Urinary bladder (tissue), 4 donors: ENCODE data around the gene TREX2. TPM values are rescaled to one million over a fixed set of nuclear protein-coding genes. Genes with fewer than 3 reads are reported as not detected.

Experiments
- DNase-seq: peaks from one replicate; pipeline ENCODE4 v3.0.0-alpha.2; 2015; ENCODE audit errors: extremely low spot score
- H3K27ac ChIP-seq: one replicate; pipeline ENCODE4 v1.5.1; 2013; ENCODE audit warnings: low read depth, mild to moderate bottlenecking, moderate library complexity
- H3K36me3 ChIP-seq: one replicate; pipeline ENCODE4 v1.6.1; 2013; ENCODE audit warnings: mild to moderate bottlenecking, moderate library complexity; ENCODE audit not compliant: insufficient read depth
- H3K4me1 ChIP-seq: one replicate; pipeline ENCODE4 v1.6.1; 2013; ENCODE audit warnings: mild to moderate bottlenecking, moderate library complexity; ENCODE audit not compliant: insufficient read depth
- H3K4me3 ChIP-seq: one replicate; pipeline ENCODE4 v1.5.1; 2013; ENCODE audit warnings: low read depth, low read length
- WGBS: extraction: QIAGEN DNeasy Blood & Tissue Kit; methylation state at CpG from one replicate; pipeline ENCODE4 v1.1.7; 2013; 5-methylcytosine and 5-hydroxymethylcytosine counted together
- polyA plus RNA-seq: library from polyadenylated mRNA; stranded (reverse); fragments of 200-250 nt; gene quantifications from one replicate; pipeline ENCODE4 v1.2.3, GENCODE V29; 2013
- total RNA-seq: library from RNA; depleted of rRNA; stranded (reverse); fragments of >200 nt; gene quantifications from one replicate; pipeline ENCODE4 v1.2.3, GENCODE V29; 2014
- donor health status: healthy with polysubstance abuse.
- donor health status: healthy.

TREX2 gene
- total and polyA plus RNA-seq, 2 donors: 0.21 to 0.49 TPM

DNA sequence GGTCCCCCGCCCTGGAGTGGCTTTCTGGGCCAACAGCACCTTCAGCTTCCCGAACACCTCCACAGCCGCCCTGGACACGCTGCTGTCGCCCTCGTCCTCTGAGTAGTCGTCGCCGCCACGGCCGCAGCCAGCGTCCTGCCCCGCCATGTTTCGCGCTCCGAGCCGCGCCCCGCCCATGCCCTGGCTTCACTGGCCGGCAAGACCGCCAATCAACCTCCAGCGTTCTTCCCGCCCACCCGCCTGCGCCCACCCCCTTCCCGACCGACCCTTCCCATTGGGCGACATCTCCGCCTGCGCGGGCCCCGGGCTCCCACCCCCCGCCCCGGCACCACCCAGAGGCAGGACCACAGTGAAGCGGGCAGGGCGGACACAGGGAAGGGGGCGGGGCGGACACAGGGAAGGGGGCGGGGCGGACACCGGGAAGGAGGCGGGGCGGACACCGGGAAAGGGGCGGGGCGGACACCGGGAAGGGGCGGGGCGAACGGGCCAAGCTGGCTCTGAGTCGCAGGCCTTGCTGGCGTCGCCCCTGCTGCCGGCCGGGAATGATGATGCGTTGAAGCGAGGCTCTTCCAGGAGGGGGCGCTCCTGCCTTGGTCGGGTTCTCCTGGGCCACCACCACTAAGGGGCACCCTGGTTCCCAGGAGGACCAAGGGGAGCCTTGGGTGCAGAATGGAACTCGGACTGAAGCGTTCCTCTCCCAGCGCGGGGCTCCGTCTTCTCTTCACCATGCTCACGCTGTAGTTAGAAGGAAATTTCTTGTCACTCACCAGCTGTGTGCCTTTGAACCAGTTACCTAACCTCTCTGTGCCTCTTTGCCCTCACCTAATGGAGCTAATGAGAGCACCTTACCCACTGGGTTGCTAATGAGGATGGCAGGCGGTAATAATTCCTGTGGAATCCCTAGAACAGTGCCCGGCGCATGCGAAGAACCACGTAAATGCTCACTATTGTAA is 24.8 kb upstream of the TREX2 start, which contains the start of gene HAUS7:
TSS of gene HAUS7 (minus strand) at position 166 of the 953 bp plus-strand sequence. CDS start at position 147, 19 bp downstream.
- Histone ChIP-seq H3K4me1 (no peaks in the 10 kb centered on the region), H3K4me3 (peak within 1 kb of the TSS; percentile 55), H3K27ac (peak within 1 kb of the TSS; percentile 55), H3K36me3 (no peaks in the 10 kb centered on the region)
- WGBS: 10% methylated on average over 59 of the region's 70 CpGs
- peak; percentile 76 for DNase-seq

- no peak for DNase-seq
- Histone ChIP-seq H3K27ac (no peak overlapping the region), H3K4me1 (no peaks in the 10 kb centered on the region), H3K4me3 (peak overlapping the region; percentile 55), H3K36me3 (no peaks in the 10 kb centered on the region)
- WGBS: under 1% methylated on average over 32 of the region's 32 CpGs
Measured at GRCh38 chrX:153469811-153470410, 24.1 kb upstream of the TREX2 start.

DNA sequence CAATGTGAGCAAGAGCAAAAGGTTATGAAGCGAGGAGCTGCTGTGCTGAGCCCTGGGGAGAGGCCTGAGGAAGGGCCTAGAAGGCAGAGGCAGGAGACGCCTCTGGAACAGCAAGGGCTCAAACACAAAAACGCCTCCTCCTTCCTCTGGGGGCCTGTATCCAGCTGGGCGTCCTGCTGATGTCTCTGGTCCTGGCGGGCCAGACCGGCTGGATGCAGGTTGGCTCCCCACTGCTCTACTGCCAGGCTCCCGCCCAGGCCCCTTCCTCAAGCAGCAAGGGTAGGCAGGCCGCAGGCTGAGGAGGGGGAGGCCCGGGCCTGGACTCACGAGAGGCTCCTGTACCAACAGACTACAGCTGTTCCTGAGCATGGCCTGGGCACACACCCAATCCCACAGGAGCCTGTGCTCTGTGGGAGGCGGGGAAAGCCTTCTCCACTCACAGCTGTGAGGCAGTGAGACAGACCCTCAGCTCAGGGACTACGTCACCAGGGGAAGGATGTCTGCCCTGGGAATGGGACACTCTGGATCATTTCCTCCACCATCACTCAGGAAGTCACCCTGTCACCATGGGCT is 22.2 kb upstream of the TREX2 start:
- H3K4me3 ChIP-seq: no peak overlapping the region
- no peaks in the 10 kb centered on the region for H3K4me1 ChIP-seq
- no peaks in the 10 kb centered on the region for H3K36me3 ChIP-seq
- no peak overlapping the region for H3K27ac ChIP-seq
- WGBS: 59% methylated on average over 12 of the region's 12 CpGs
- DNase-seq: no peak

- Histone ChIP-seq H3K36me3 (peaks cover 2% of the 10 kb centered on the region), H3K27ac (no peak overlapping the region), H3K4me1 (no peaks in the 10 kb centered on the region), H3K4me3 (no peak overlapping the region)
- DNase-seq: no peak
- 90% methylated on average over 19 of the region's 19 CpGs for WGBS
Measured at GRCh38 chrX:153465691-153466380, 20.0 kb upstream of the TREX2 start.

GRCh38 chrX:153464116-153464515 is 18.3 kb upstream of the TREX2 start:
- DNase-seq: no peak
- Histone ChIP-seq H3K4me1 (no peaks in the 10 kb centered on the region), H3K27ac (no peak overlapping the region), H3K36me3 (peaks cover 2% of the 10 kb centered on the region), H3K4me3 (no peak overlapping the region)
- WGBS: 88% methylated on average over 5 of the region's 5 CpGs

DNA sequence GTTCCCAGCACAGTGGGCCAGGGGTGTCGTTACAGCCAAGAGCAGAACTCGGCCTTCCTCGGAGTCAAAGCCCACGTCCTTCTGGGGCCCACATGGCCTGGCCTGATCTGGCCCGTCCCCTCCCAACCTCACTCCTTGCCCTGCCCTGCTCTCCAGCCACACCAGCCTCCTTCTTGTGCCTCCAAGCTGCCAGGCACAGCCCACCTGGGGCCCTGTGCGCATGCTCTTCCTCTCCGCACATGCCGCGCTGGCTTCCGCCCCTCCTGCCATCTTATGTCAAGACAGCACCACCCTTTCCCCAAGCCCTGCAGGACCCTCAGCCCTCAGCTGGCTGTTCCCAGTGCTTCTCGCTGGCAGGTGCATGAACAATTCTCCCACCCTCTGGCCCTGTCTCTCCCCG is 17.7 kb upstream of the TREX2 start:
- Histone ChIP-seq H3K27ac (no peak overlapping the region), H3K36me3 (peaks cover 2% of the 10 kb centered on the region), H3K4me1 (no peaks in the 10 kb centered on the region), H3K4me3 (no peak overlapping the region)
- 96% methylated on average over 12 of the region's 12 CpGs for WGBS
- DNase-seq: no peak

DNA sequence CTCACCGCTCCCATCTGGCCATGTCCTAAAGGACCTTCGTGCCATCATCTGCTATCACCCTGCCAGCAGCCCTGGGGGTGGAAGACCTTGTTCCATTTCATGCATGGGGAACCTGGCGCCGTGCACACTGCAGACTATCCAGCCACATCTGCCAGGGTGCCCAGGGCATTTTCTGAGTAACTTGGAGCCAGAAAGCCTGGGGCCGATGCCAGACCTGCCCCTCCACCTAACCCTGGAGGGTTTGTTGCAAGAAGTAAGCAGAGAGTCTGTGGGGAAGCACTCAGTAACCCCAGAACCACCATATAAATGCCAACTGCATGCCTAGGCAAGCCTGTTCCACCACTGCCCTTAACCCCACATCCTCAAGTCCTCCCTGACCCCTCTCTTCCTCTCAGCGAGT is 17.2 kb upstream of the TREX2 start:
- H3K36me3 ChIP-seq: peaks cover 2% of the 10 kb centered on the region
- 82% methylated on average over 6 of the region's 6 CpGs for WGBS
- no peak overlapping the region for H3K27ac ChIP-seq
- no peaks in the 10 kb centered on the region for H3K4me1 ChIP-seq
- H3K4me3 ChIP-seq: no peak overlapping the region
- DNase-seq: no peak

DNA sequence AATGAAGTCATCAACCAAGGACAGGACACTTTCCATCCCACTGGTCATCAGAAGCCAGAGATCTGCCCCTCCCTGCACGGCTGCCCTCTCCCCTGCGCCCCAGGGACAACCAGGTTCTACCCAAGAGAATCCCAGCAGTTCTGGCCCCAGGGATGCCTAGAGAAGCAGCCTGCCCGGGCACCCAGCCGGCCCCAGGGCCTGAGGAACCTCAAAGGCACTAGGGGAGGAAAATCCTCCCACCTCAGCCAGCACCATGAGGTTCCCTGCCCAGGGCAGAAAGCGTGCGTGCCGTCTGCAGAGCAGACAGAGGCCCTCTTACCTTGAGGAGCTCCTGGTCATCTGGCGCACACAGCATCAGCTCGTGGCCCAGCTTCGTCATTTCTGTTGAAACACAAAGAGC is 16.4 kb upstream of the TREX2 start:
- no peak for DNase-seq
- H3K4me3 ChIP-seq: no peak overlapping the region
- 95% methylated on average over 10 of the region's 10 CpGs for WGBS
- H3K27ac ChIP-seq: no peak overlapping the region
- peaks cover 2% of the 10 kb centered on the region for H3K36me3 ChIP-seq
- H3K4me1 ChIP-seq: no peaks in the 10 kb centered on the region

DNA sequence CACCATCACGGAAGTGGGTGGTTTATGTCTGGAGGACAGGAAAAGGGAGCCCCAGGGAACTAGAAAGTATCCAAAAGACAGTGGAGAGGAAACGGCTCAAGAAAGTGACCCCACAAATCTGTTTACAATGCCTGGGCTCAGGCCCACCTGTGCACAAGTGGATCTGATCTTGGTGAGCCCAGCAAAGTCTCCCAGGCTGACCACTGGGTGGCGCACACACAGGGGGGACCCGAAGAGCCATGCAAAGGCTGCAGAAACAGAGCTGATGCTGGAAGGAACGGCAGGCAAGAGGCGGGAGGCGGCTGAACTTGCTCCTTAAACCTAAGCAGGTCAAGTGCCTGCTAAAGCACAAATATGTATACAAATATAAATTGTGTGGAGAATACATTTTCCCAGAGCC is 15.0 kb upstream of the TREX2 start:
- no peak for DNase-seq
- peaks cover 2% of the 10 kb centered on the region for H3K36me3 ChIP-seq
- H3K27ac ChIP-seq: no peak overlapping the region
- no peaks in the 10 kb centered on the region for H3K4me1 ChIP-seq
- 47% methylated on average over 7 of the region's 7 CpGs for WGBS
- H3K4me3 ChIP-seq: no peak overlapping the region

DNA sequence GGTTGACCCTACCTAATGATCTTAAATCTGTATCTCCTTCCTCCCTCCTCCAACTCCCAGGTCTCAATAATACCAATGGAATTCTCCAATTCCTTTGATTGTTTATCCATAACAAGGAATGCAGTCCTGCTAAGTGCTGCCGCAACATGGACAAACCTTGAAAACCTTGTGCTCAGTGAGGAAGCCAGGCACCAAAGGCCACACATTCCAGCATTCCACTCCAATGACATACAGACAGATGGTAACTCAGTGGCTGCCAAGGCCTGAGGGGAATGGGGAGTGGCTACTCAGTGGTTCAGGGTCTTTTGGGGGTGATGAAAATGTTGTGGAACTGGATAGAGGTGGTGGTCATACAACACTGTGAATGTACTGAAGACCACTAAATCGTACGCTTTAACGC is 14.1 kb upstream of the TREX2 start:
- WGBS: 88% methylated on average over 4 of the region's 4 CpGs
- H3K27ac ChIP-seq: no peak overlapping the region
- peaks cover 2% of the 10 kb centered on the region for H3K36me3 ChIP-seq
- no peak for DNase-seq
- H3K4me3 ChIP-seq: no peak overlapping the region
- H3K4me1 ChIP-seq: no peaks in the 10 kb centered on the region

GRCh38 chrX:153458476-153458875 is 12.6 kb upstream of the TREX2 start:
- 86% methylated on average over 4 of the region's 4 CpGs for WGBS
- no peak overlapping the region for H3K4me3 ChIP-seq
- H3K36me3 ChIP-seq: peaks cover 4% of the 10 kb centered on the region
- H3K27ac ChIP-seq: no peak overlapping the region
- no peak for DNase-seq
- H3K4me1 ChIP-seq: no peaks in the 10 kb centered on the region

- 89% methylated on average over 17 of the region's 17 CpGs for whole genome bisulfite sequencing
- DNase-seq: no peak
- H3K36me3 ChIP-seq: peaks cover 4% of the 10 kb centered on the region
- H3K4me3 ChIP-seq: no peak overlapping the region
- H3K4me1 ChIP-seq: no peaks in the 10 kb centered on the region
- no peak overlapping the region for H3K27ac ChIP-seq
Measured at GRCh38 chrX:153457827-153458466, 12.1 kb upstream of the TREX2 start.
